ENCODE results near the gene CFAP69. TPM values are rescaled to one million over a fixed set of nuclear protein-coding genes. Genes with fewer than 3 reads are reported as not detected.

Gene CFAP69
- total and polyA plus RNA-seq, 2 donors (not counting 1 experiment from before 2014, with no cell fraction given), result 0.10 to 0.15 TPM

GRCh38 chr7:90242369-90243168 is 2.4 kb upstream of the CFAP69 start:
- Mint-ChIP-seq H3K27me3 (peaks cover 37% of the 10 kb centered on the region), H3K4me3 (no peak overlapping the region), H3K9me3 (ENCODE audit: insufficient read depth) (no peaks in the 10 kb centered on the region), H3K27ac (peak overlapping the region; percentile 21), H3K4me1 (peaks cover 31% of the 10 kb centered on the region)
- WGBS (ENCODE audit: insufficient coverage), result 57% methylated on average over 1 of the region's 3 CpGs
- intact Hi-C loops (cut with micrococcal nuclease), result loop anchor here (10.0 kb wide), 1 partner anchor 352 kb away; the partner anchor contains the start of gene CDK14
- Histone ChIP-seq H3K9me3 (ENCODE audit: control extremely low read depth in 1 of 3, control insufficient read depth in 2 of 3, insufficient read depth in 1 of 3, low read length in 2 of 3) (no peaks in the 10 kb centered on the region), H4K20me1 (ENCODE audit: control insufficient read depth, insufficient read depth, low read length, poor library complexity, severe bottlenecking) (no peaks in the 10 kb centered on the region), H3K27me3 (replicated peaks in 1 of 4; ENCODE audit: control extremely low read depth in 1 of 4, control insufficient read depth in 3 of 4, insufficient read depth in 4 of 4, low read length in 3 of 4) (peaks cover 0 to 31% (median 26%) of the 10 kb centered on the region in 4 experiments), H3K9ac (ENCODE audit: low read length) (no peak overlapping the region), H3K4me1 (ENCODE audit: control insufficient read depth in 2 of 2, insufficient read depth in 2 of 2, low read length in 2 of 2) (peaks cover 16 to 20% of the 10 kb centered on the region in 2 donors), H3K79me2 (ENCODE audit: control insufficient read depth, insufficient read depth, low read length) (no peaks in the 10 kb centered on the region), H3K4me2 (replicated peaks; ENCODE audit: low read depth, low read length, poor library complexity, severe bottlenecking) (no peak overlapping the region), H2AFZ (ENCODE audit: insufficient read depth, low read depth, low read length, poor library complexity, severe bottlenecking) (no peak overlapping the region), H3K4me3 (ENCODE audit: control extremely low read depth in 1 of 5, extremely low read depth in 1 of 5, insufficient read depth in 1 of 5, low read depth in 2 of 5, low read length in 4 of 5) (no peak overlapping the region), H3K27ac (ENCODE audit: low read length in 2 of 2) (no peak overlapping the region), H3K36me3 (replicated peaks in 1 of 2; ENCODE audit: control extremely low read depth in 1 of 2, control insufficient read depth in 1 of 2, extremely low read depth in 1 of 2, insufficient read depth in 2 of 2, low read length in 1 of 2) (no peaks in the 10 kb centered on the region)
- TF ChIP-seq EZH2 (IDR thresholded peaks at IDR 0.05; ENCODE audit: borderline replicate concordance, insufficient read depth, low read depth, low read length, poor library complexity, severe bottlenecking), result no peak
- TF ChIP-seq CTCF (IDR thresholded peaks at IDR 0.05), result no peak
- POLR2A ChIA-PET, result no interaction called here
- ATAC-seq (ENCODE audit: low read depth) (no peak), DNase-seq (peak; percentile 10)
- CTCF ChIA-PET, result interaction anchor here (0.7 to 1.9 kb wide), 4 partner anchors 16 to 1615 kb away, joined by 3 to 4 read pairs (median 3); partner anchors contain the start of gene STEAP1

GRCh38 chr7:90243556-90243955 is 1.4 kb upstream of the CFAP69 start:
- Histone ChIP-seq H3K27ac (ENCODE audit: low read length in 2 of 2) (no peak overlapping the region), H4K20me1 (ENCODE audit: control insufficient read depth, insufficient read depth, low read length, poor library complexity, severe bottlenecking) (no peaks in the 10 kb centered on the region), H3K9me3 (ENCODE audit: control extremely low read depth in 1 of 3, control insufficient read depth in 2 of 3, insufficient read depth in 1 of 3, low read length in 2 of 3) (no peaks in the 10 kb centered on the region), H3K27me3 (replicated peaks in 1 of 4; ENCODE audit: control extremely low read depth in 1 of 4, control insufficient read depth in 3 of 4, insufficient read depth in 4 of 4, low read length in 3 of 4) (peaks cover 0 to 31% (median 26%) of the 10 kb centered on the region in 4 experiments), H3K79me2 (ENCODE audit: control insufficient read depth, insufficient read depth, low read length) (no peaks in the 10 kb centered on the region), H3K36me3 (replicated peaks in 1 of 2; ENCODE audit: control extremely low read depth in 1 of 2, control insufficient read depth in 1 of 2, extremely low read depth in 1 of 2, insufficient read depth in 2 of 2, low read length in 1 of 2) (no peaks in the 10 kb centered on the region), H2AFZ (ENCODE audit: insufficient read depth, low read depth, low read length, poor library complexity, severe bottlenecking) (no peak overlapping the region), H3K9ac (ENCODE audit: low read length) (no peak overlapping the region), H3K4me2 (replicated peaks; ENCODE audit: low read depth, low read length, poor library complexity, severe bottlenecking) (no peak overlapping the region), H3K4me1 (ENCODE audit: control insufficient read depth in 2 of 2, insufficient read depth in 2 of 2, low read length in 2 of 2) (peaks cover 16 to 20% of the 10 kb centered on the region in 2 donors), H3K4me3 (ENCODE audit: control extremely low read depth in 1 of 5, extremely low read depth in 1 of 5, insufficient read depth in 1 of 5, low read depth in 2 of 5, low read length in 4 of 5) (no peak overlapping the region)
- DNase-seq (no peak), ATAC-seq (ENCODE audit: low read depth) (no peak)
- no peak for TF ChIP-seq CTCF (IDR thresholded peaks at IDR 0.05)
- peaks cover 37% of the 10 kb centered on the region for H3K27me3 Mint-ChIP-seq
- peak overlapping the region; percentile 91 for H3K4me3 Mint-ChIP-seq
- no CpG with 5 or more reads among the region's 1 CpG for WGBS (ENCODE audit: insufficient coverage)
- ChIA-PET POLR2A (no interaction called here), CTCF (interaction anchor here (0.6 to 1.9 kb wide), 4 partner anchors 17 to 98 kb away, joined by 3 to 4 read pairs (median 3); partner anchors contain the start of gene STEAP1)
- no peak overlapping the region for H3K27ac Mint-ChIP-seq
- peaks cover 29% of the 10 kb centered on the region for H3K4me1 Mint-ChIP-seq
- no peaks in the 10 kb centered on the region for H3K9me3 Mint-ChIP-seq (ENCODE audit: insufficient read depth)
- intact Hi-C loops (cut with micrococcal nuclease), result loop anchor here (10.0 kb wide), 1 partner anchor 351 kb away; the partner anchor contains the start of gene CDK14
